PFSK-1 (cell line): ENCODE measurements around the gene RCE1.

Experiments used
- POLR2AphosphoS5 ChIP-seq: IDR thresholded peaks from 2 replicates; pipeline ENCODE4 v1.6.1; 2012; ENCODE audit warnings: low read depth, mild to moderate bottlenecking, control low read depth, low read length, moderate library complexity
- TF ChIP-seq, protein P1 (sequence below), 2 experiments: IDR thresholded peaks; 2 replicates each; pipeline versions ENCODE4 v1.6.1 to v1.8.0; 2011 to 2012; ENCODE audit warnings: low read depth in 2 of 2, low read length in 2 of 2, control low read depth in 1 of 2, inconsistent platforms in 1 of 2, mild to moderate bottlenecking in 1 of 2, moderate library complexity in 1 of 2; ENCODE audit not compliant: insufficient read depth in 1 of 2

- TF ChIP-seq, protein P1, sequence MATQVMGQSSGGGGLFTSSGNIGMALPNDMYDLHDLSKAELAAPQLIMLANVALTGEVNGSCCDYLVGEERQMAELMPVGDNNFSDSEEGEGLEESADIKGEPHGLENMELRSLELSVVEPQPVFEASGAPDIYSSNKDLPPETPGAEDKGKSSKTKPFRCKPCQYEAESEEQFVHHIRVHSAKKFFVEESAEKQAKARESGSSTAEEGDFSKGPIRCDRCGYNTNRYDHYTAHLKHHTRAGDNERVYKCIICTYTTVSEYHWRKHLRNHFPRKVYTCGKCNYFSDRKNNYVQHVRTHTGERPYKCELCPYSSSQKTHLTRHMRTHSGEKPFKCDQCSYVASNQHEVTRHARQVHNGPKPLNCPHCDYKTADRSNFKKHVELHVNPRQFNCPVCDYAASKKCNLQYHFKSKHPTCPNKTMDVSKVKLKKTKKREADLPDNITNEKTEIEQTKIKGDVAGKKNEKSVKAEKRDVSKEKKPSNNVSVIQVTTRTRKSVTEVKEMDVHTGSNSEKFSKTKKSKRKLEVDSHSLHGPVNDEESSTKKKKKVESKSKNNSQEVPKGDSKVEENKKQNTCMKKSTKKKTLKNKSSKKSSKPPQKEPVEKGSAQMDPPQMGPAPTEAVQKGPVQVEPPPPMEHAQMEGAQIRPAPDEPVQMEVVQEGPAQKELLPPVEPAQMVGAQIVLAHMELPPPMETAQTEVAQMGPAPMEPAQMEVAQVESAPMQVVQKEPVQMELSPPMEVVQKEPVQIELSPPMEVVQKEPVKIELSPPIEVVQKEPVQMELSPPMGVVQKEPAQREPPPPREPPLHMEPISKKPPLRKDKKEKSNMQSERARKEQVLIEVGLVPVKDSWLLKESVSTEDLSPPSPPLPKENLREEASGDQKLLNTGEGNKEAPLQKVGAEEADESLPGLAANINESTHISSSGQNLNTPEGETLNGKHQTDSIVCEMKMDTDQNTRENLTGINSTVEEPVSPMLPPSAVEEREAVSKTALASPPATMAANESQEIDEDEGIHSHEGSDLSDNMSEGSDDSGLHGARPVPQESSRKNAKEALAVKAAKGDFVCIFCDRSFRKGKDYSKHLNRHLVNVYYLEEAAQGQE (IDR thresholded peaks at IDR 0.05; ENCODE audit: insufficient read depth in 1 of 2, low read depth in 2 of 2, low read length in 2 of 2), result no peak
- no peak for TF ChIP-seq POLR2AphosphoS5
These were observed 44.3 kb downstream of the RCE1 start for GRCh38 chr11:66887526-66887925.
